ENCODE measurements around the gene OCLN. TPM values are rescaled to one million over a fixed set of nuclear protein-coding genes. Genes with fewer than 3 reads are reported as not detected.
"Not testable (repeated sequence)": the region's sequence is repeated elsewhere in the genome, so short reads cannot be mapped to it uniquely, and the experiment has no call there.

The OCLN gene
- total RNA-seq, 2 experiments from 2014 or later = 5.5 to 6.8 TPM

GRCh38 chr5:69454460-69455249 lies 37.9 kb upstream of the OCLN start:
- no peak for ATAC-seq (ENCODE audit: poor library complexity)
- CTCF ChIA-PET = no interaction called here
- no peak overlapping the region for H3K4me3 ChIP-seq (ENCODE audit: low read length)
- no peaks in the 10 kb centered on the region for H3K27me3 ChIP-seq (ENCODE audit: control insufficient read depth in 1 of 2, insufficient read depth in 2 of 2, low read length in 2 of 2)
- no peaks in the 10 kb centered on the region for H3K4me1 ChIP-seq (ENCODE audit: insufficient read depth, low read length)
- no peak overlapping the region for H3K27ac Mint-ChIP-seq
- H3K4me1 Mint-ChIP-seq (ENCODE audit: low read depth) = no peaks in the 10 kb centered on the region
- DNase-seq = no peak
- H3K27ac ChIP-seq (ENCODE audit: low read depth in 1 of 2, low read length in 2 of 2) = no peak overlapping the region
- peaks cover 4% of the 10 kb centered on the region for H3K27me3 Mint-ChIP-seq
- no peaks in the 10 kb centered on the region for H3K36me3 Mint-ChIP-seq (ENCODE audit: low read depth)
- TF ChIP-seq CTCF (IDR thresholded peaks at IDR 0.05) = no peak
- H3K4me3 Mint-ChIP-seq = no peak overlapping the region
- POLR2A ChIA-PET = interaction anchor here (0.7 kb wide), 1 partner anchor 144 kb away, joined by 3 read pairs; no protein-coding TSS in a partner anchor
- H3K9me3 ChIP-seq (ENCODE audit: control insufficient read depth in 1 of 2, insufficient read depth in 1 of 2, low read length in 2 of 2) = no peaks in the 10 kb centered on the region
- H3K36me3 ChIP-seq (ENCODE audit: insufficient read depth, low read length) = no peaks in the 10 kb centered on the region
- intact Hi-C loops (cut with DNase I, micrococcal nuclease) = no loop called here
- H3K9me3 Mint-ChIP-seq = peaks cover 2% of the 10 kb centered on the region

GRCh38 chr5:69455428-69455988 lies 37.1 kb upstream of the OCLN start:
- intact Hi-C loops (cut with DNase I, micrococcal nuclease); H3K27ac ChIP-seq (ENCODE audit: low read depth in 1 of 2, low read length in 2 of 2); H3K36me3 ChIP-seq (ENCODE audit: insufficient read depth, low read length); H3K4me3 Mint-ChIP-seq; H3K27me3 ChIP-seq (ENCODE audit: control insufficient read depth in 1 of 2, insufficient read depth in 2 of 2, low read length in 2 of 2); H3K4me1 Mint-ChIP-seq (ENCODE audit: low read depth); DNase-seq; H3K4me1 ChIP-seq (ENCODE audit: insufficient read depth, low read length); H3K9me3 ChIP-seq (ENCODE audit: control insufficient read depth in 1 of 2, insufficient read depth in 1 of 2, low read length in 2 of 2); CTCF ChIA-PET; H3K27me3 Mint-ChIP-seq; POLR2A ChIA-PET; H3K4me3 ChIP-seq (ENCODE audit: low read length); ATAC-seq (ENCODE audit: poor library complexity); H3K27ac Mint-ChIP-seq; H3K36me3 Mint-ChIP-seq (ENCODE audit: low read depth); H3K9me3 Mint-ChIP-seq: not testable (repeated sequence)

GRCh38 chr5:69462170-69462569 lies 30.4 kb upstream of the OCLN start:
- Mint-ChIP-seq H3K9me3 (peaks cover 2% of the 10 kb centered on the region), H3K27me3 (peaks cover 4% of the 10 kb centered on the region), H3K4me1 (ENCODE audit: low read depth) (no peaks in the 10 kb centered on the region), H3K4me3 (no peak overlapping the region), H3K36me3 (ENCODE audit: low read depth) (no peaks in the 10 kb centered on the region), H3K27ac (no peak overlapping the region)
- no peak overlapping the region for H3K4me3 ChIP-seq (ENCODE audit: low read length)
- H3K27me3 ChIP-seq (ENCODE audit: control insufficient read depth in 1 of 2, insufficient read depth in 2 of 2, low read length in 2 of 2) = no peaks in the 10 kb centered on the region
- CTCF ChIA-PET = no interaction called here
- no peaks in the 10 kb centered on the region for H3K9me3 ChIP-seq (ENCODE audit: control insufficient read depth in 1 of 2, insufficient read depth in 1 of 2, low read length in 2 of 2)
- DNase-seq (no peak), ATAC-seq (ENCODE audit: poor library complexity) (no peak)
- no peaks in the 10 kb centered on the region for H3K36me3 ChIP-seq (ENCODE audit: insufficient read depth, low read length)
- no peak for TF ChIP-seq CTCF (IDR thresholded peaks at IDR 0.05)
- no peak overlapping the region for H3K27ac ChIP-seq (ENCODE audit: low read depth in 1 of 2, low read length in 2 of 2)
- no peaks in the 10 kb centered on the region for H3K4me1 ChIP-seq (ENCODE audit: insufficient read depth, low read length)
- POLR2A ChIA-PET = no interaction called here
- intact Hi-C loops (cut with DNase I, micrococcal nuclease) = no loop called here

- H3K27me3 Mint-ChIP-seq; H3K4me3 ChIP-seq (ENCODE audit: low read length); intact Hi-C loops (cut with DNase I, micrococcal nuclease); H3K27me3 ChIP-seq (ENCODE audit: control insufficient read depth in 1 of 2, insufficient read depth in 2 of 2, low read length in 2 of 2); H3K36me3 Mint-ChIP-seq (ENCODE audit: low read depth); H3K36me3 ChIP-seq (ENCODE audit: insufficient read depth, low read length); H3K27ac Mint-ChIP-seq; ATAC-seq (ENCODE audit: poor library complexity); H3K4me1 ChIP-seq (ENCODE audit: insufficient read depth, low read length); H3K9me3 ChIP-seq (ENCODE audit: control insufficient read depth in 1 of 2, insufficient read depth in 1 of 2, low read length in 2 of 2); H3K9me3 Mint-ChIP-seq; DNase-seq; H3K4me1 Mint-ChIP-seq (ENCODE audit: low read depth); CTCF ChIA-PET; H3K27ac ChIP-seq (ENCODE audit: low read depth in 1 of 2, low read length in 2 of 2); H3K4me3 Mint-ChIP-seq; POLR2A ChIA-PET: not testable (repeated sequence)
Observed at GRCh38 chr5:69466375-69466774, 26.2 kb upstream of the OCLN start.

Data from CD4-positive, alpha-beta T cell (primary cell).